ENCODE measurements around the gene CEP43. TPM values are rescaled to one million over a fixed set of nuclear protein-coding genes. Genes with fewer than 3 reads are reported as not detected.
A peak's percentile ranks its signal among the peaks of the same experiment; 100 is the strongest.

Gene CEP43
- total RNA-seq, 1 donor from 2014 or later: 13.2 TPM

DNA sequence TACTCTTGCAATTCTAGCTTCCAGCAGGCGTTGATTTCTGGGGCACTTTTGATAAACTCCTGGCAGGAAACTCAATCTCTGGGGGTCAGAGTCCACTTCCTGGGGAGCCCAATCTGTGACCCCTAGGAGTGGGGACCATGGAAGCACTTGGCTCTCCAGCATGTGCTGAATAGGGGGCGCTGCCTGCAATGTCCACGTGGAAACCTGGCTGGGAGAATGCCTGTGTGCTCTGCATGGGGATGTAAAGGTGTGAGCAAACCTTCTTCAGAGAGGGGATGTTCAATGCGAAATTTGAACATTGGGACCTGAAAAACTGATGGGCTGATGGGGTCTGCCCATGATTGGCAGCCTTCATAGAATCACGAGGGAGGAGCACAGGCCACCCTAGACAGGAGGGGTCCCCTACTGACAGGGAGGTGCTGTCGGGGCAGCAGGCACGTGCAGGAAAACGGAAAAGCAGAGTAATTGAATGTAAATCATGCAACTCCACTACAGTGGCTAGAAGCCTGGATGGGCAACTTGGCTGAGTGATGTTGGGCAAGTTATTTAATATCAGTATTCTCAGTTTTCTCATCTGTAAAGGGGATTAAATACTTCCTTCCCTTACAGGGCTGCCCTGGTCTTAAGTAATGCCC, 47.8 kb downstream of the CEP43 start:
- ATAC-seq (ENCODE audit: poor library complexity): no peak

DNA sequence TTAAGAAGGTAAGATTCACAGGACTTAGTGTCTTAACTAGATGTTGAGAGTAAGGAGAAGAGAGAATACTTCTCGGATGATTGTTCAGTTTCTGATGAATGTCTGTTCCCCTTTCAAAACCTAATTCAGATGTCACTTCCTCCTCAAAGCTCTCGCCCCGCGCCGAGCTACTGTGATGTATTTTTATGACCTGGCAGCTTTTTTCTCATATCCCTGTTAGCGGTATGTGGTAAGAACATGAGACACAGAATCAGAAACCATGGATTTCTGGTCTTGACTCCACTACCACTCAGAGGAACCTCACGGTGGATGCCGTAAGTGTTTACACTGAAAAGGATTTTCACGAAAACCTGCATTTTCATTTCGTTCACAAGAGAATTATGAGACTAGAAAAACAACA, 48.4 kb downstream of the CEP43 start:
- intact Hi-C loops (cut with DNase I): no loop called here
- no peak for ATAC-seq (ENCODE audit: poor library complexity)
- peak; percentile 75 for DNase-seq

More for the DNA sequence above, 47.8 kb downstream of the CEP43 start:
- DNase-seq: no peak
- intact Hi-C loops (cut with DNase I): no loop called here

Small RNA genes within 50 kb of the gene (microRNA-seq; reads per million reads assigned to microRNA genes)
- gene MIR3939: not detected

Other genes with a start within 250 kb of the CEP43 start
- 12.3 TPM for gene RNASET2, start 42.8 kb upstream of the CEP43 start, total RNA-seq
- not detected for gene CCR6, start 123.7 kb downstream of the CEP43 start, total RNA-seq
- not detected for gene GPR31, start 158.6 kb downstream of the CEP43 start, total RNA-seq